ENCODE measurements around the gene COMMD7. TPM values are rescaled to one million over a fixed set of nuclear protein-coding genes. Genes with fewer than 3 reads are reported as not detected.

COMMD7 gene
- total RNA-seq, 1 experiment from 2014 or later: 42.3 TPM

GRCh38 chr20:32706486-32706885, 36.8 kb downstream of the COMMD7 start:
- ChIA-PET POLR2A (ENCODE audit: unreplicated experiment) (no interaction called here), CTCF (no interaction called here)
- no peak overlapping the region for H3K4me2 ChIP-seq

GRCh38 chr20:32702706-32703425, 40.4 kb downstream of the COMMD7 start:
- Histone ChIP-seq H3K79me2 (ENCODE audit: low read depth) (no peaks in the 10 kb centered on the region), H3K9me3 (ENCODE audit: insufficient read depth, low read depth) (no peaks in the 10 kb centered on the region), H3K9me2 (ENCODE audit: insufficient read depth) (no peaks in the 10 kb centered on the region), H3K4me2 (no peak overlapping the region), H3K4me3 (no peak overlapping the region), H3K27ac (no peak overlapping the region), H3F3A (ENCODE audit: insufficient read depth, low read depth) (no peaks in the 10 kb centered on the region), H3K4me1 (replicated peaks; ENCODE audit: insufficient read depth) (no peaks in the 10 kb centered on the region), H3K27me3 (ENCODE audit: insufficient read depth, low read depth) (no peaks in the 10 kb centered on the region), H2AFZ (no peak overlapping the region), H4K20me1 (ENCODE audit: insufficient read depth) (no peaks in the 10 kb centered on the region), H3K36me3 (ENCODE audit: low read depth) (0 out of 2 replicates have a peak, but pooled peaks cover 5% of the 10 kb centered on the region)
- no peak for DNase-seq
- TSS peak; percentile 6 for BruUV-seq (replicated peaks)
- no peak for TF ChIP-seq EZH2 (IDR thresholded peaks at IDR 0.05; ENCODE audit: low read depth)
- TF ChIP-seq CTCF (conservative IDR thresholded peaks at IDR 0.05): no peak
- ChIA-PET CTCF (no interaction called here), POLR2A (ENCODE audit: unreplicated experiment) (no interaction called here)
- intact Hi-C loops (cut with micrococcal nuclease; ENCODE audit: unreplicated experiment): no loop called here

More at GRCh38 chr20:32706486-32706885, 36.8 kb downstream of the COMMD7 start:
- TF ChIP-seq CTCF (conservative IDR thresholded peaks at IDR 0.05): no peak
- TF ChIP-seq EZH2 (IDR thresholded peaks at IDR 0.05; ENCODE audit: low read depth): no peak
- intact Hi-C loops (cut with micrococcal nuclease; ENCODE audit: unreplicated experiment): no loop called here
- Histone ChIP-seq H4K20me1 (ENCODE audit: insufficient read depth) (no peaks in the 10 kb centered on the region), H3K4me3 (no peak overlapping the region), H3K9me2 (ENCODE audit: insufficient read depth) (no peaks in the 10 kb centered on the region), H3K79me2 (ENCODE audit: low read depth) (no peaks in the 10 kb centered on the region), H3F3A (ENCODE audit: insufficient read depth, low read depth) (no peaks in the 10 kb centered on the region), H3K9me3 (ENCODE audit: insufficient read depth, low read depth) (no peaks in the 10 kb centered on the region), H3K4me1 (replicated peaks; ENCODE audit: insufficient read depth) (no peaks in the 10 kb centered on the region), H3K36me3 (ENCODE audit: low read depth) (0 out of 2 replicates have a peak, but pooled peaks cover 5% of the 10 kb centered on the region), H2AFZ (no peak overlapping the region), H3K27ac (no peak overlapping the region), H3K27me3 (ENCODE audit: insufficient read depth, low read depth) (no peaks in the 10 kb centered on the region)
- BruUV-seq (replicated peaks): no TSS peak
- no peak for DNase-seq

GRCh38 chr20:32697608-32698007, 45.7 kb downstream of the COMMD7 start:
- H3K27me3 ChIP-seq (ENCODE audit: insufficient read depth, low read depth): no peaks in the 10 kb centered on the region
- intact Hi-C loops (cut with micrococcal nuclease; ENCODE audit: unreplicated experiment): no loop called here
- POLR2A ChIA-PET (ENCODE audit: unreplicated experiment): no interaction called here
- H2AFZ ChIP-seq: no peak overlapping the region
- TF ChIP-seq CTCF (conservative IDR thresholded peaks at IDR 0.05): no peak
- TF ChIP-seq EZH2 (IDR thresholded peaks at IDR 0.05; ENCODE audit: low read depth): no peak
- no peaks in the 10 kb centered on the region; the same call in 1 of the 2 replicates for H3F3A ChIP-seq (ENCODE audit: insufficient read depth, low read depth)
- no peak for DNase-seq
- H3K4me2 ChIP-seq: no peak overlapping the region
- no peaks in the 10 kb centered on the region for H3K79me2 ChIP-seq (ENCODE audit: low read depth)
- H3K4me3 ChIP-seq: no peak overlapping the region
- H3K9me2 ChIP-seq (ENCODE audit: insufficient read depth): no peaks in the 10 kb centered on the region
- H3K4me1 ChIP-seq (replicated peaks; ENCODE audit: insufficient read depth): 0 out of 2 replicates have a peak, but pooled peaks cover 5% of the 10 kb centered on the region
- H3K27ac ChIP-seq: no peak overlapping the region
- H3K36me3 ChIP-seq (ENCODE audit: low read depth): no peaks in the 10 kb centered on the region
- H4K20me1 ChIP-seq (ENCODE audit: insufficient read depth): no peaks in the 10 kb centered on the region
- CTCF ChIA-PET: interaction anchor here (0.6 kb wide), 2 partner anchors 92 to 213 kb away, joined by 3 to 4 read pairs; no protein-coding TSS in a partner anchor
- BruUV-seq (replicated peaks): no TSS peak
- no peaks in the 10 kb centered on the region for H3K9me3 ChIP-seq (ENCODE audit: insufficient read depth, low read depth)
